Memory B cell (primary cell): Measurements from ENCODE around the gene CCDC142.

Experiments used
- ATAC-seq: fragments of 150-1000 bp; cut with Tn5 transposase; 2 replicates; pipeline ENCODE4 v1.10.0; 2021; ENCODE audit warnings: low read depth, mild to moderate bottlenecking, moderate library complexity
- DNase-seq, 2 donors: peaks; one replicate each; pipeline ENCODE4 v3.0.0; 2022; ENCODE audit warnings: low spot score in 2 of 2
- H3K27ac Mint-ChIP-seq: one replicate; pipeline ENCODE4 v1.8.0; 2022; ENCODE audit warnings: mild to moderate bottlenecking, moderate library complexity, mixed read lengths
- H3K27me3 Mint-ChIP-seq: one replicate; pipeline ENCODE4 v1.8.0; 2022; ENCODE audit warnings: mixed read lengths
- H3K36me3 Mint-ChIP-seq: one replicate; pipeline ENCODE4 v1.8.0; 2022; ENCODE audit warnings: mild to moderate bottlenecking, mixed read lengths
- H3K4me1 Mint-ChIP-seq: one replicate; pipeline ENCODE4 v1.8.0; 2022; ENCODE audit warnings: mixed read lengths
- H3K4me3 Mint-ChIP-seq: one replicate; pipeline ENCODE4 v1.8.0; 2022; ENCODE audit warnings: mild to moderate bottlenecking, moderate library complexity, mixed read lengths
- H3K9me3 Mint-ChIP-seq: one replicate; pipeline ENCODE4 v1.8.0; 2022; ENCODE audit warnings: mixed read lengths

Gene CCDC142

DNA sequence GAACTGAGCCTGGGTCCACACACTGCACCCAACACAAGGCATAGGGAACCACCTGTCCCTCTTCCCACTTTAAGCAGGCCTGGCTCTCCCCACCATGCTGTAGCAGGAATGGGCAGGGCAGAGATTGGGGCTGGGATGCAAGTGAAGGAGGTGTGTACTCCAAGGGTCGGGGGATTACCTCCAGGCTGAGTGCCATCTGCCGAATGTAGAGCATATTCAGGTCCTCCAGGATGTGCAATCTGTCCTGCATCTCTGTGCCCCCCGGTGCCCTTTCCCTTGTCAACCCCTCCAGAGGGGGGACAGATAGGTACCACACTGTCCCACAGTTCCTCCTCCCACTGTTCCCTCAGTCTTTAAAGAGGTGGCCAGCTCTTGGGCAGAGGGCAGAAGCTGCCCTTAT is 43.4 kb downstream of the CCDC142 start:
- H3K4me3 Mint-ChIP-seq: peak overlapping the region; percentile 51
- peaks cover 21% of the 10 kb centered on the region for H3K4me1 Mint-ChIP-seq
- H3K27ac Mint-ChIP-seq: no peak overlapping the region
- no peaks in the 10 kb centered on the region for H3K9me3 Mint-ChIP-seq
- no peaks in the 10 kb centered on the region for H3K36me3 Mint-ChIP-seq
- ATAC-seq (no peak), DNase-seq (no peak)
- H3K27me3 Mint-ChIP-seq: peaks cover 6% of the 10 kb centered on the region

DNA sequence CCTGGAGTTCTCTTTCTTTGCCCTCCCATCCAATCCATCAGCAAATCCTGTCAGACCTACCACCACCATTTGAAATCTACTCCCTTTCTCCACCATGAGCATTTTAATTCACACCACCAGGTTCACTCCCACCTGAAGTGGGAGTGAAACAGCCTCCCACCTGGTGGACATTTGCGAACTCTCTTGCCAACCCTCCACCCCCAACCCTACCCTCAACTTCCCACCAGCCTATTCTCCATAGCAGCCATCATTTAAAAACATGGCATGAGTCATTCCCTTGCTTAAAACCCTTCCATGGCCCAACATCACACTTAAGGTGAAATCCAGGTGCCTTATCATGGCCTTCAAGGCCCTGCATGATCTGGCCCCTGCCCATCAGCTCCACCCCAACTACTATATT is 44.5 kb downstream of the CCDC142 start:
- peaks cover 19% of the 10 kb centered on the region for H3K4me1 Mint-ChIP-seq
- no peak overlapping the region for H3K4me3 Mint-ChIP-seq
- no peak for ATAC-seq
- no peaks in the 10 kb centered on the region for H3K9me3 Mint-ChIP-seq
- peaks cover 6% of the 10 kb centered on the region for H3K27me3 Mint-ChIP-seq
- no peak for DNase-seq
- H3K36me3 Mint-ChIP-seq: no peaks in the 10 kb centered on the region
- H3K27ac Mint-ChIP-seq: no peak overlapping the region

DNA sequence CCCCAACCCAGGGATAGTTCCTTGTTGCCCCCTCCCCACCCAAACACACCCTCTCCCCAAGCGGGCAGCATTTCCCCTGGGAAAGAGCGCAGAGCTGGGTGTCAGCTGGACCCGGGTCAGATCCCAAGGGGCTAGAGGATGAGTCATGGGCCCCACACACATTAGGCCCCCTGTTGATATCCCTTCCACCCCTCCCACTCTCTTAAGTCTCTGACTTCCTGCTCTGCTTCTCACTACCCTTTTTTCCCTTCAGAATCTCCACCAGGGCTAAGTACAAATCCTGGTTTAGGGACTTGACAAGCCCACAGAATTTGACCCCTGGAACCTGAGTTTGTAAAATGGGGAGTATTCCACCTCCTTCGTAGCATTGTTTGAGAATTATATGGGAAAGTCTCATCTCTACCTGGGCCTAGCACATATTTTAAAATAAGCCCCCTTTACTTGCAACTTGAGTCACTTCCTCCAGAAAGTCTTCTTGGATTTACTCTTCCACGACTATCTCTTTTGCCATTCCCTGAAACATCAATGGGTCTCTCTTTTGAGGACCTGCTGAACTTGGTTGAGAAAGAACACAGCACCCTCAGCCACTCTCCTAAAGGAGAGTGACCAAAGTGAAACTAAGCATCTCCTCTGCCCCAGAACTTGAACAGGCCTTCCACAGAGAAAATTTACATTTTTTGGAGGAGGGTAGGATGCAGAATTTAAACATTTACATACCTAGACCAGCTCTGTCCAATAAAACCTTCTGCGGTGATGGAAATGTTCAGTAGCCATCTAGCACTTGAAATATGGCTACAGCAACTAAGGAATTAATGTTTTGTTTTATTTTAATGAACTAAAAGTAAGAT is 45.7 kb downstream of the CCDC142 start:
- Mint-ChIP-seq H3K27me3 (peaks cover 2% of the 10 kb centered on the region), H3K9me3 (no peaks in the 10 kb centered on the region), H3K27ac (no peak overlapping the region), H3K4me1 (peaks cover 17% of the 10 kb centered on the region), H3K4me3 (no peak overlapping the region), H3K36me3 (no peaks in the 10 kb centered on the region)
- no peak for DNase-seq
- no peak for ATAC-seq

DNA sequence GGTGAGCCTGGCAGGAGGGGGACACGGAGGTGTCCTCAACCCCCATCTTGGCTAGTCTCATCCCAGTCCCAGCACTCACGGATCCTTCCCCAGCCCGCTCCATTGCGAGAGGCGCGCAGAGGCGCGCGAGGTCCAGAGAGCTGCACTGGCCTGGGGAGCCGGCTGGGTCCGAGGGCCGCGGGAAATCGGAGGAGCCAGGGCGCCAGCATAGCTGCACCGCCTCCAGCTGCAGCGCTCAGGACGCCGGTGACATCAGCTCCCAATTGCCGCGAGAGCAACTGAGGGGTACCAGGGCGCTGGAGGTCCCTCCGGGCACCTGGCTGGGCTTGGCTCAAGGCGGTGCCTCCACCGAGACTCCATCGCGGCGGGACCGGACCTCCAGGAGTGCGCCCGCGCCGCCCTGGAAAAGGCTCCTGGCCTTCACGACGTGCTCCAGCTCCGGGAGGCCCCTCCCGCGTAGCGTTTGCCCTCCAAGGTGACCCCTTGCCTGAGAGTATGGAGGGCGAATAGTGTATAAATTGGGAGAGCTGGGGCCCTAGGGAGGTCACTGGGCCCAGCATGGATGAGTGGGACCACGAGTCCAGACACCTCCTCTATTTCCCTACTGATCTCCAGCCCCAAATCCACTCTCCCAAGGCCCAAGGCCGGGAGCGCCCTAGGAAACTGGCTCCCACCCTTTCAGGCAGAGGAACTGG is 46.5 kb downstream of the CCDC142 start:
- peaks cover 2% of the 10 kb centered on the region for H3K27me3 Mint-ChIP-seq
- H3K4me3 Mint-ChIP-seq: no peak overlapping the region
- ATAC-seq: no peak
- H3K4me1 Mint-ChIP-seq: peaks cover 17% of the 10 kb centered on the region
- no peaks in the 10 kb centered on the region for H3K9me3 Mint-ChIP-seq
- DNase-seq: no peak
- no peak overlapping the region for H3K27ac Mint-ChIP-seq
- H3K36me3 Mint-ChIP-seq: no peaks in the 10 kb centered on the region

- H3K27ac Mint-ChIP-seq: no peak overlapping the region
- H3K4me1 Mint-ChIP-seq: no peaks in the 10 kb centered on the region
- no peak overlapping the region for H3K4me3 Mint-ChIP-seq
- no peaks in the 10 kb centered on the region for H3K27me3 Mint-ChIP-seq
- no peaks in the 10 kb centered on the region for H3K9me3 Mint-ChIP-seq
- ATAC-seq (no peak), DNase-seq (no peak)
- H3K36me3 Mint-ChIP-seq: peaks cover 6% of the 10 kb centered on the region
These were observed 52.3 kb downstream of the CCDC142 start for GRCh38 chr2:74430502-74430901.

- no peak for DNase-seq
- no peaks in the 10 kb centered on the region for H3K27me3 Mint-ChIP-seq
- ATAC-seq: no peak
- H3K4me3 Mint-ChIP-seq: no peak overlapping the region
- H3K4me1 Mint-ChIP-seq: no peaks in the 10 kb centered on the region
- no peak overlapping the region for H3K27ac Mint-ChIP-seq
- no peaks in the 10 kb centered on the region for H3K9me3 Mint-ChIP-seq
- H3K36me3 Mint-ChIP-seq: peaks cover 8% of the 10 kb centered on the region
These were observed 53.0 kb downstream of the CCDC142 start for GRCh38 chr2:74429487-74430451.

- H3K27ac Mint-ChIP-seq: no peak overlapping the region
- H3K9me3 Mint-ChIP-seq: no peaks in the 10 kb centered on the region
- H3K4me3 Mint-ChIP-seq: no peak overlapping the region
- no peak for DNase-seq
- peaks cover 8% of the 10 kb centered on the region for H3K36me3 Mint-ChIP-seq
- no peaks in the 10 kb centered on the region for H3K4me1 Mint-ChIP-seq
- ATAC-seq: no peak
- no peaks in the 10 kb centered on the region for H3K27me3 Mint-ChIP-seq
These were observed 54.1 kb downstream of the CCDC142 start for GRCh38 chr2:74428675-74429074.

- ATAC-seq: no peak
- Mint-ChIP-seq H3K9me3 (no peaks in the 10 kb centered on the region), H3K27me3 (no peaks in the 10 kb centered on the region), H3K27ac (no peak overlapping the region), H3K4me3 (no peak overlapping the region), H3K36me3 (peaks cover 8% of the 10 kb centered on the region), H3K4me1 (peaks cover 7% of the 10 kb centered on the region)
- no peak for DNase-seq
These were observed 55.2 kb downstream of the CCDC142 start for GRCh38 chr2:74427551-74427950.

DNA sequence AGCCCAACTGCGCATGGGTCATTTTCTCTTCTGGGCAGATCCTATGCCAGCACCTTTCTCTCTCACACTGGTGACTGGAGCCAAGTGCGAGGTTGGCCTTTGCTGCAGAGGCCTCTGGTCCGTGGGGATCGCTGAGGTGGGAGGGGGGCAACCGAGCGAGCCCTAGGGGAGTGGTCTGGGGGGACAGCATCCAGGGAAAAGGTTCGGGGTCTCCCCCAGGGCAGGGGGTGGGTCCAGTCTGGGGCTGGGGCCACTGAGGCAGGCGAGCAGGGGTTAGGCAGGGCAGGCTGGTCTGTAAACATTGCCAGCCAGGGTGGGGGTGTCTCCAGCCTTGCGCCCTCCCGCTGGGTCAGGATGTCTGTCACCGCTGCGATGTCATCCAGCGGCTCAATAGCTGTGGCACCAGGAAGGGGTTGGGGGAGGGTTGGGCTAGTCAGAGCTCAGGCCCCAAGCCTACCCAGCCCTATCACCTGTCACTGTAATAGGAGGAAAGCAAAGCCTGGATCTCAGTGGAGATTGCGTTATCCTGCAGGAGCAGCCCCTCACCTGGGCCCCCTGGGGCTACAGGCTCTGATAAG is 56.5 kb downstream of the CCDC142 start:
- Mint-ChIP-seq H3K36me3 (peaks cover 8% of the 10 kb centered on the region), H3K27ac (no peak overlapping the region), H3K9me3 (no peaks in the 10 kb centered on the region), H3K4me3 (no peak overlapping the region), H3K4me1 (peaks cover 7% of the 10 kb centered on the region), H3K27me3 (no peaks in the 10 kb centered on the region)
- ATAC-seq (no peak), DNase-seq (no peak)

DNA sequence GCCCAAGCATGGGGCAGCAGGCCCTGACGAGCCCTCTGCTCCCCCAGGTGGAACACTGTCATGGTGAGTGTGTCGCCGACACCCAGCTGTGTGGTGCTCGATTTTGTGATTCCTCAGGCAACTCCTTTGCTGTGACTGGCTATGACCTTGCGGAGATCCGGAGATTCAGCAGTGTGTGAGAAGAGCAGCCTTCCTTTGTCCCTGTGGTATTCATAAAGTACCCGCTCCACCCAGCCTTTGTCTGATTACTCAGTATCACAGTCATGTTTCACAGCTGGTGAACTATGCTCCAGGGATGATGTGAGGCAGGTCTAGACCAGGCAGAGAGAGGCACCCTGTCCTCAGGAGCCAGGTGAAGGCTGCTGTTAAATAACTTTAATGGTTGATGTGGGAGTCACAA is 57.3 kb downstream of the CCDC142 start:
- ATAC-seq (no peak), DNase-seq (no peak)
- no peaks in the 10 kb centered on the region for H3K9me3 Mint-ChIP-seq
- no peak overlapping the region for H3K4me3 Mint-ChIP-seq
- peaks cover 8% of the 10 kb centered on the region for H3K36me3 Mint-ChIP-seq
- peaks cover 10% of the 10 kb centered on the region for H3K4me1 Mint-ChIP-seq
- no peak overlapping the region for H3K27ac Mint-ChIP-seq
- H3K27me3 Mint-ChIP-seq: no peaks in the 10 kb centered on the region

- no peak for ATAC-seq
- peaks cover 14% of the 10 kb centered on the region for H3K4me1 Mint-ChIP-seq
- no peak overlapping the region for H3K27ac Mint-ChIP-seq
- H3K9me3 Mint-ChIP-seq: no peaks in the 10 kb centered on the region
- DNase-seq: no peak
- peaks cover 8% of the 10 kb centered on the region for H3K36me3 Mint-ChIP-seq
- no peak overlapping the region for H3K4me3 Mint-ChIP-seq
- H3K27me3 Mint-ChIP-seq: no peaks in the 10 kb centered on the region
These were observed 57.8 kb downstream of the CCDC142 start for GRCh38 chr2:74424995-74425406.

DNA sequence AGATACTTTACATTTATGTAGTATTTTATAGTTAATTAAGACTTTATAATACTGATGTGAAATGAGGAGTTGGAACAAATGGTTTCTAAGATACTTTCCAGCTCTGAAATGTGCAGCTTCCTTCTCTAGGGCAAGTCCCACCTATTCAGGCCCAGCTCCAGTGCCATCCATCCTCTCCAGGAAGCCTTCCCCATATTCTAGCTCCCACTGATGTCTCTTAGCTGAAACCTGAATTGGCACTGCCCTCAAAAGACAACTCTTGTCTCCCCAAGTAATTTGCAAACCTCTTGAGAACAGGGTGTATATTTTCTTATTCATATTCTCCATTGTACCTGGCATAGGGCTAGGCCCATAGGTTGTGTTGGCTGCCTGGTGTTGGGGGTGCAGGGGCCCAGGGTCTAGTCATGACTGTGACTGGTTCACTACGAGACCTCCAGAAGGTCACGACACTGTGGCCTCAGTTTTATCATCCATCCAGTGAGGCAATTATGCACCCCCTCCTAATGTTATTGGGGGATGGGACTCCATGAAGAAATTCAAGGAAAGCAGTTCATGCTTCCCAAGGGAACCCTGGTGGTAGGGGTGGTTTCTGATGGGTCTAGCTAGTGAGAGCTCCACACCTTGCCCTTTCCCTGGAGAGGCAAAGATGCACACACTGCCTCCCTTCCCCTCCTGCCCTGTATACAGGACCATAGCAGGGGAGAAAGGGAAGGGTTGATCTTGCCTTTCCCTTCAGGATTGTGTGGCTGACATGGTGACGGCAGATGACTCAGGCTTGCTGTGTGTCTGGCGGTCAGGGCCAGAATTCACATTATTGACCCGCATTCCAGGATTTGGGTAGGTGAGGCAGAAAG is 58.4 kb downstream of the CCDC142 start:
- H3K4me3 Mint-ChIP-seq: no peak overlapping the region

More for the DNA sequence above, 58.4 kb downstream of the CCDC142 start:
- Mint-ChIP-seq H3K4me1 (peaks cover 14% of the 10 kb centered on the region), H3K36me3 (peaks cover 6% of the 10 kb centered on the region), H3K27me3 (no peaks in the 10 kb centered on the region), H3K9me3 (no peaks in the 10 kb centered on the region), H3K27ac (no peak overlapping the region)
- ATAC-seq (no peak), DNase-seq (no peak)
